Body of pancreas (tissue), 4 donors: Measurements from ENCODE around the gene SMC5. TPM values are rescaled to one million over a fixed set of nuclear protein-coding genes. Genes with fewer than 3 reads are reported as not detected.
A peak's percentile ranks its signal among the peaks of the same experiment; 100 is the strongest.

Experiments used
- ATAC-seq: fragments of 150-250 bp; one replicate; pipeline ENCODE4 v1.9.1; 2016
- DNase-seq, 4 donors: peaks; one replicate each; pipeline ENCODE4 v3.0.0-alpha.2; 2019
- H3K27ac ChIP-seq, 4 donors: fragments of 200-600 bp; sonication (generic); 1 replicate in 3 of 4; 2 replicates in 1 of 4; pipeline versions ENCODE4 v1.5.1 to v1.6.1; 2016 to 2019; ENCODE audit warnings: mild to moderate bottlenecking in 1 of 4, mixed read lengths in 1 of 4, moderate library complexity in 1 of 4
- H3K27me3 ChIP-seq, 2 donors: fragments of 200-600 bp; sonication (generic); one replicate each; pipeline ENCODE4 v1.6.0; 2016; ENCODE audit warnings: mild to moderate bottlenecking in 1 of 2
- H3K36me3 ChIP-seq, 2 donors: fragments of 200-600 bp; sonication (generic); replicated peaks in 1 of 2; 2 replicates each; pipeline ENCODE4 v1.5.1; 2016; ENCODE audit warnings: low read depth in 2 of 2; ENCODE audit not compliant: insufficient read depth in 1 of 2
- H3K4me1 ChIP-seq: fragments of 200-600 bp; sonication (generic); one replicate; pipeline ENCODE4 v1.6.0; 2016
- H3K4me3 ChIP-seq, 2 donors: fragments of 200-600 bp; sonication (generic); 1 replicate in 1 of 2; 2 replicates in 1 of 2; pipeline ENCODE4 v1.5.1; 2016 to 2019
- H3K9me3 ChIP-seq, 3 donors: fragments of 200-600 bp; sonication (generic); 1 replicate in 2 of 3; 2 replicates in 1 of 3; pipeline ENCODE4 v1.5.1; 2016
- POLR2A ChIP-seq, 3 donors: fragments of 450-650 bp; IDR thresholded peaks; one replicate each; pipeline ENCODE4 v1.6.1; 2016; ENCODE audit warnings: antibody characterized with exemption in 3 of 3, mild to moderate bottlenecking in 2 of 3
- WGBS, 2 donors: methylation state at CpG; one replicate each; pipeline ENCODE4 v1.1.5; 2017; 5-methylcytosine and 5-hydroxymethylcytosine counted together
- intact Hi-C: fragments of 100-400 bp; cut with DNase I; formaldehyde crosslinking; loops from one replicate; pipeline ENCODE4 v1.15.1; 2023
- total RNA-seq, 2 donors: library from RNA; depleted of rRNA; stranded (reverse); fragments of >200 nt; gene quantifications; one replicate each; pipeline ENCODE4 v1.1.0, GENCODE V29; 2016
- TF ChIP-seq, protein P1 (sequence below), 7 experiments: fragments of 450-650 bp in 4 of 7; fragments of 200-600 bp in 3 of 7; sonication (generic) in 3 of 7; IDR thresholded peaks; one replicate each; pipeline ENCODE4 v1.5.1; 2016 to 2019; ENCODE audit warnings: antibody characterized with exemption in 7 of 7

Gene SMC5
- total RNA-seq, 2 donors from 2014 or later, result 27.2 to 27.4 TPM

DNA sequence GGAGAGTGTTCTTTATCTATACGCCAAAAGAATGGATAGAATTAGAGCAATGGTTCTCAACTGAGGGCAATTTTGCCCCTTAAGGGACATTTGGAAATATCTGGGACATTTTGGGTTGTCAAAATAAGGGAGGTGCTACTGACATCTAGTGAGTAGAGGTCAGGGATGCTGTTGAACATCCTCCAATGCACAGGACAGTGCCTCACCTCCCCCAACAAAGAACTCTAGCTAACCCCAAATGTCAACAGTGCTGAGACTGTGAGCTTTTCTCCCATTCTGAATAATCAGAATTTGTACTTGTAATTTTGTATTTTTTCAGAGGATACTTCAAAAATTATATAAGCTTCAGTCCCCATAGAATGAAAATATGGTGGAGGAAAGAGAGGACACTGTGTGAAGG lies 8.6 kb upstream of the SMC5 start:
- intact Hi-C loops, result no loop called here

DNA sequence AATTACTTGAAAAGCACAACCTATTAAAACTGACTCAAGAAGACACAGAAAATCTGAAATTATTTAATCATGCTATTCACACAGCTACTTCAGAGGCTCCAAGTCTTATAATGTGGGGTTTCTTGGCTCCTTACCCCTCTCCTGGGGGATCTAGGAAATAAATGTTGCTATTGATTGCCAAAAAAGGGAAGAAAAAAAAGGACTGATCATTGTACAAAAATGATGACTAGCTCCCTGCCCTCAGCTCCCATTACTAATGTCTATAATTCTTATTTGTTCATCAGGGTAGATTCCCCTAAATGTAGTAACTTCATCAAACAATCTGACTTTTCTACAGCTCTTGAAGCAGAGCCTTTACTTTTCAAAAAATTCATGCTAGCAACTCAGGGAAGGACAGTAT lies 3.3 kb upstream of the SMC5 start:
- intact Hi-C loops, result no loop called here
- no peak for DNase-seq

More for the DNA sequence above, 8.6 kb upstream of the SMC5 start:
- TF ChIP-seq POLR2A (IDR thresholded peaks at IDR 0.05), result no peak
- Histone ChIP-seq H3K27ac (no peak overlapping the region), H3K4me3 (no peak overlapping the region), H3K4me1 (peaks cover 1% of the 10 kb centered on the region), H3K27me3 (no peaks in the 10 kb centered on the region), H3K9me3 (peaks cover 0 to 3% (median 0%) of the 10 kb centered on the region in 3 donors), H3K36me3 (no peaks in the 10 kb centered on the region)
- no peak for ATAC-seq
- 88 to 100% methylated on average over 1 of the region's 1 CpG for WGBS, 2 donors
- no peak for DNase-seq

DNA sequence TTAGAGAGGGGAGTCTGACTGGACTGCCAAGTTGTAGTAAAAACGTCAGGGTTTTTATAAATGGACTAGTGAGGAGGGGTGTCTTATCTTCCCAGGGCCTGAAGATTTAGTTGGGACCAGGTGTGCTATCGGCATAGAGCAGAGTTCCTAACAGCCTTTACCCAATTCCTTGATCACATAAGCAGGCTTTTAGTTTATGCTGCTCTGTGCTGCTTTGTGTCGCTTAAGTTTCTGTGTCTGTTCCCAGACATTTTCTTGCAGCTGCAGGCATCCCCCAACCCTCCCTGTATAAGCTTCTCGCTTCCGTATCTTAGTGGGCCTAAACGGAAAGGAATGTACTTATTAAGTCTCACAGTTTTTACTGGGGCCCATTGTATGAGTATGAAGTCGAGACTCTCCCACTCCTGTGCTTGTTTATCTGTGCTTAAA lies 2.6 kb upstream of the SMC5 start:
- intact Hi-C loops, result no loop called here
- Histone ChIP-seq H3K9me3 (no peaks in the 10 kb centered on the region), H3K27me3 (no peaks in the 10 kb centered on the region), H3K4me3 (no peak overlapping the region), H3K36me3 (no peaks in the 10 kb centered on the region), H3K4me1 (peaks cover 46% of the 10 kb centered on the region), H3K27ac (peak overlapping the region; percentile 8 to 96 (median 94))
- DNase-seq (peak in 2 of 4 donors; percentile 27 to 41), ATAC-seq (no peak)
- WGBS, 2 donors, result 13 to 14% methylated on average over 7 of the region's 7 CpGs
- TF ChIP-seq, protein P1, sequence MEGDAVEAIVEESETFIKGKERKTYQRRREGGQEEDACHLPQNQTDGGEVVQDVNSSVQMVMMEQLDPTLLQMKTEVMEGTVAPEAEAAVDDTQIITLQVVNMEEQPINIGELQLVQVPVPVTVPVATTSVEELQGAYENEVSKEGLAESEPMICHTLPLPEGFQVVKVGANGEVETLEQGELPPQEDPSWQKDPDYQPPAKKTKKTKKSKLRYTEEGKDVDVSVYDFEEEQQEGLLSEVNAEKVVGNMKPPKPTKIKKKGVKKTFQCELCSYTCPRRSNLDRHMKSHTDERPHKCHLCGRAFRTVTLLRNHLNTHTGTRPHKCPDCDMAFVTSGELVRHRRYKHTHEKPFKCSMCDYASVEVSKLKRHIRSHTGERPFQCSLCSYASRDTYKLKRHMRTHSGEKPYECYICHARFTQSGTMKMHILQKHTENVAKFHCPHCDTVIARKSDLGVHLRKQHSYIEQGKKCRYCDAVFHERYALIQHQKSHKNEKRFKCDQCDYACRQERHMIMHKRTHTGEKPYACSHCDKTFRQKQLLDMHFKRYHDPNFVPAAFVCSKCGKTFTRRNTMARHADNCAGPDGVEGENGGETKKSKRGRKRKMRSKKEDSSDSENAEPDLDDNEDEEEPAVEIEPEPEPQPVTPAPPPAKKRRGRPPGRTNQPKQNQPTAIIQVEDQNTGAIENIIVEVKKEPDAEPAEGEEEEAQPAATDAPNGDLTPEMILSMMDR (IDR thresholded peaks at IDR 0.05), result no peak
- peak in 2 of 3 donors; percentile 38 to 42 for TF ChIP-seq POLR2A (IDR thresholded peaks at IDR 0.05)

More for the DNA sequence above, 3.3 kb upstream of the SMC5 start:
- H3K27ac ChIP-seq, result peak overlapping the region in 3 of 4 donors; percentile 92 to 96 (median 96)
- no peak for TF ChIP-seq POLR2A (IDR thresholded peaks at IDR 0.05)
- TF ChIP-seq, protein P1 (IDR thresholded peaks at IDR 0.05), result no peak
- no peaks in the 10 kb centered on the region for H3K36me3 ChIP-seq
- ATAC-seq, result no peak
- no peaks in the 10 kb centered on the region for H3K9me3 ChIP-seq
- H3K4me1 ChIP-seq, result peaks cover 40% of the 10 kb centered on the region
- H3K27me3 ChIP-seq, result no peaks in the 10 kb centered on the region
- H3K4me3 ChIP-seq, result no peak overlapping the region

DNA sequence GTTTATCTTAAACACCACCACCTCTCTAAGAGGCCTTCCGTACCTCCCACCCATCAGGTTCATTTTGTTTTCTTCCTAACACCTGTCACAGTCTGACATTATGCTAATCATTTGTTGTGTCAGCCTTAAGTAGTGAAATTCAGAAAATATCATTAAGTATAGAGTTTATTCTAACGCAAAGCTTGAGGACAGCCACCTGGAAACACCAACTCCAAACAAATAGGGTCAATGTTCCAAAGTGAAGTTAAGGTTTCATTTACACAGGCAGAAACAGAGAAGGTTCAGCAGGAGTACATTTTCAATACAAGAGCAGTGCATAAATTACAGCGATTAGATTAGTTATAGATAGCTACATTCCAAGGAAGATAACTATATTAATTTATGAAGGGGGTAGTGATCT lies 1.3 kb upstream of the SMC5 start:
- DNase-seq, result no peak
- H3K4me3 ChIP-seq, result no peak overlapping the region
- no peaks in the 10 kb centered on the region for H3K27me3 ChIP-seq
- no peaks in the 10 kb centered on the region for H3K9me3 ChIP-seq
- H3K27ac ChIP-seq, result peak overlapping the region; percentile 91 to 96 (median 94)
- intact Hi-C loops, result no loop called here
- no peaks in the 10 kb centered on the region for H3K36me3 ChIP-seq
- H3K4me1 ChIP-seq, result peaks cover 60% of the 10 kb centered on the region
- TF ChIP-seq POLR2A (IDR thresholded peaks at IDR 0.05), result no peak
- TF ChIP-seq, protein P1 (IDR thresholded peaks at IDR 0.05), result no peak
- 28 to 31% methylated on average over 3 of the region's 3 CpGs for WGBS, 2 donors
- no peak for ATAC-seq

DNA sequence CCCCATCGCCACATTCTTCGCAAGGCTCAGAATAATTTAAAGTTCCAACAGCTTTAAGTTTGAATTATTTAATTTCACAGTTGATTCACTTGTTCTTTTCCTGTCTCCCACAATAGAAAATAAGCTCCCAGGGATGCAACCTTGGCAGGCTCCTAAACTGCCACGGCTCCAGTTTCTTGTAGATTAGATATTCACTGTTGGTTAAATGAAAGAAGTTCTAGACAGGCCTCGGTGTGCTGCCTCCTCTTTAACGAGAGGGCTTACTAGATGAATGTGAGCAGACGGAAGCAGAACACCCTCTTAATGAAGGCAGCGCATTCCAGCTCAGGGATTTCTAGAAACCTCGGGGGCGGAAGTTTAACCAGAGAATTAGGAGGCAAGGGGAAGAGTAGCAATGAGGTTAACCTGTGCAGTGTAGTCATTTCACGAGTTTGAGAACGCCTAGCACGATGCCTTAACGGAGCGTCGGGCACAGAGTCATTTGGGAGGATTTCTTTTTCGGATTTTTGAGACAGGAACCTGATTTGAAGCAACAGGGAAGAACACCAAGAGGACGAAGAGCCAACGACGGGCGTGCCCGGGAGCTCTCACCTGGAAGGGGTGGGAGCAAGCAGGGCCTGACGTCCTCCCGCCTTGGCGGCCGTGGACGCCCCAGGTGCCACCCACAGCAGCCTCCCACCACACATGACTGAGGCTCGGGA lies 637 bp upstream of the SMC5 start:
- ATAC-seq (peak; percentile 71), DNase-seq (peak in 3 of 4 donors; percentile 81 to 83 (median 82))
- no peaks in the 10 kb centered on the region for H3K36me3 ChIP-seq
- H3K27me3 ChIP-seq, result no peaks in the 10 kb centered on the region
- no peak for TF ChIP-seq POLR2A (IDR thresholded peaks at IDR 0.05)
- intact Hi-C loops, result no loop called here
- WGBS, 2 donors, result 3 to 5% methylated on average over 27 of the region's 27 CpGs
- H3K9me3 ChIP-seq, result no peaks in the 10 kb centered on the region
- peak overlapping the region; percentile 91 to 96 (median 94) for H3K27ac ChIP-seq
- no peak overlapping the region for H3K4me3 ChIP-seq
- H3K4me1 ChIP-seq, result peaks cover 66% of the 10 kb centered on the region

DNA sequence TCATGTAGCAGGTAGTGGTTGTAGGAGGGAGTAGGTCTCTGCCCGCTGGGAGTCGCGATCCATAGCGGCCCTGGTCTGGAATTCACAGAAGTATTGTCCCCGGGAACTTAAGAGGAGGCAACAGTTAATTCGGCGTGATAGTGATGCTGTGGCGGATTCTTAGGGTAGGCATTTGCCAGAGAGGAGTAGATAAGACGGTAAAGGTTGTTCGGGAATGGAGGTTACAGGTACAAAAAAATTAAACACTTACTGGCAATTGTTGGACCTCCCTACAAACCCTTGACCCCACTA lies 679 bp downstream of the SMC5 start:
- Histone ChIP-seq H3K36me3 (peaks cover under 1 to 4% of the 10 kb centered on the region in 2 donors), H3K4me1 (peaks cover 71% of the 10 kb centered on the region), H3K27me3 (no peaks in the 10 kb centered on the region), H3K4me3 (peak overlapping the region; percentile 43 to 69), H3K9me3 (no peaks in the 10 kb centered on the region), H3K27ac (peak overlapping the region; percentile 91 to 96 (median 94))
- 1% methylated on average over 10 of the region's 10 CpGs for WGBS, 2 donors
- intact Hi-C loops, result no loop called here
- DNase-seq (no peak), ATAC-seq (no peak)
- no peak for TF ChIP-seq POLR2A (IDR thresholded peaks at IDR 0.05)
- TF ChIP-seq, protein P1 (IDR thresholded peaks at IDR 0.05), result no peak
